Measurements from ENCODE around the gene SERINC3.
"Not testable (repeated sequence)": the region's sequence is repeated elsewhere in the genome, so short reads cannot be mapped to it uniquely, and the experiment has no call there.

The SERINC3 gene

GRCh38 chr20:44521484-44522481 is at the start of gene SERINC3:
TSS of gene SERINC3 (minus strand) at chr20:44522070. CDS start at chr20:44521951, 119 bp downstream.
- peak; percentile 95 to 97 for DNase-seq

- no peak for DNase-seq
Measured at GRCh38 chr20:44571362-44571988, 49.6 kb upstream of the SERINC3 start.

GRCh38 chr20:44570367-44570766 is 48.5 kb upstream of the SERINC3 start:
- no peak for DNase-seq

- no peak for DNase-seq
Measured at GRCh38 chr20:44566811-44567210, 44.9 kb upstream of the SERINC3 start.

GRCh38 chr20:44566018-44566417 is 44.1 kb upstream of the SERINC3 start:
- DNase-seq, result no peak

- DNase-seq, result no peak
Measured at GRCh38 chr20:44561876-44562275, 40.0 kb upstream of the SERINC3 start.

GRCh38 chr20:44560818-44561217 is 38.9 kb upstream of the SERINC3 start:
- not testable (repeated sequence) for DNase-seq

- no peak for DNase-seq
Measured at GRCh38 chr20:44560229-44560628, 38.4 kb upstream of the SERINC3 start.

- no peak for DNase-seq
Measured at GRCh38 chr20:44559302-44559701, 37.4 kb upstream of the SERINC3 start.

GRCh38 chr20:44552950-44553908 is 31.4 kb upstream of the SERINC3 start:
- no peak for DNase-seq

- no peak for DNase-seq
Measured at GRCh38 chr20:44552568-44552949, 30.7 kb upstream of the SERINC3 start.

- no peak for DNase-seq
Measured at GRCh38 chr20:44552050-44552449, 30.2 kb upstream of the SERINC3 start.

GRCh38 chr20:44549123-44549522 is 27.3 kb upstream of the SERINC3 start:
- DNase-seq, result no peak

GRCh38 chr20:44547419-44547818 is 25.5 kb upstream of the SERINC3 start:
- no peak for DNase-seq

GRCh38 chr20:44544263-44544662 is 22.4 kb upstream of the SERINC3 start:
- DNase-seq, result no peak

- DNase-seq, result no peak
Measured at GRCh38 chr20:44543358-44543757, 21.5 kb upstream of the SERINC3 start.

GRCh38 chr20:44542890-44543289 is 21.0 kb upstream of the SERINC3 start:
- DNase-seq, result no peak

GRCh38 chr20:44541992-44542391 is 20.1 kb upstream of the SERINC3 start:
- DNase-seq, result no peak

- peak; percentile 54 to 75 for DNase-seq
Measured at GRCh38 chr20:44540834-44541233, 19.0 kb upstream of the SERINC3 start.

- DNase-seq, result no peak
Measured at GRCh38 chr20:44537993-44538392, 16.1 kb upstream of the SERINC3 start.

GRCh38 chr20:44536175-44536574 is 14.3 kb upstream of the SERINC3 start:
- DNase-seq, result peak; percentile 37 to 40

- no peak for DNase-seq
Measured at GRCh38 chr20:44533928-44534327, 12.1 kb upstream of the SERINC3 start.

- DNase-seq, result no peak
Measured at GRCh38 chr20:44532981-44533331, 11.1 kb upstream of the SERINC3 start.

Measured in inflammatory macrophage treated with lipopolysaccharide for 1 hour (primary cell).